Neuronal stem cell (in vitro differentiated cells): ENCODE measurements around the gene AMZ2.
A peak's percentile ranks its signal among the peaks of the same experiment; 100 is the strongest.

Source experiments
- DNase-seq: peaks from one replicate; pipeline ENCODE4 v3.0.0-alpha.2; 2013; ENCODE audit warnings: low spot score
- H2AFZ ChIP-seq: one replicate; pipeline ENCODE4 v1.6.1; 2013; ENCODE audit warnings: mild to moderate bottlenecking, low read length, inconsistent platforms
- H2AK5ac ChIP-seq: 2 replicates; pipeline ENCODE4 v1.6.1; 2013; ENCODE audit warnings: low read depth, mild to moderate bottlenecking, inconsistent platforms, low read length, moderate library complexity, mixed read lengths
- H2BK120ac ChIP-seq: 2 replicates; pipeline ENCODE4 v1.6.1; 2013; ENCODE audit warnings: low read depth, mild to moderate bottlenecking, inconsistent platforms, low read length, moderate library complexity, mixed read lengths
- H2BK12ac ChIP-seq: one replicate; pipeline ENCODE4 v1.6.1; 2013; ENCODE audit warnings: low read length, inconsistent platforms
- H2BK15ac ChIP-seq: 2 replicates; pipeline ENCODE4 v1.6.1; 2013; ENCODE audit warnings: mild to moderate bottlenecking, low read length, inconsistent platforms, mixed read lengths
- H2BK5ac ChIP-seq: one replicate; pipeline ENCODE4 v1.6.1; 2013; ENCODE audit warnings: inconsistent platforms, mild to moderate bottlenecking, low read length, moderate library complexity
- H3K14ac ChIP-seq: one replicate; pipeline ENCODE4 v1.6.1; 2013; ENCODE audit warnings: low read length, inconsistent platforms
- H3K18ac ChIP-seq: 2 replicates; pipeline ENCODE4 v1.6.1; 2013; ENCODE audit warnings: low read length, inconsistent platforms
- H3K23ac ChIP-seq: 2 replicates; pipeline ENCODE4 v1.6.1; 2013; ENCODE audit warnings: low read depth, mild to moderate bottlenecking, mixed read lengths, low read length, inconsistent platforms; ENCODE audit not compliant: poor library complexity
- H3K27ac ChIP-seq: replicated peaks from 3 replicates; pipeline ENCODE4 v1.5.1; 2013; ENCODE audit warnings: low read length, inconsistent platforms
- H3K27me3 ChIP-seq, 3 experiments: 2 replicates each; pipeline ENCODE4 v1.6.1; 2013; ENCODE audit warnings: low read length in 3 of 3, mild to moderate bottlenecking in 2 of 3, inconsistent platforms in 1 of 3, low read depth in 1 of 3, mixed read lengths in 1 of 3, moderate library complexity in 1 of 3; ENCODE audit not compliant: control insufficient read depth in 3 of 3, insufficient read depth in 3 of 3
- H3K36me3 ChIP-seq, 2 donors: replicated peaks in 1 of 2; 2 replicates each; pipeline ENCODE4 v1.6.1; 2013; ENCODE audit warnings: low read length in 2 of 2; ENCODE audit not compliant: control insufficient read depth in 2 of 2, insufficient read depth in 2 of 2
- H3K4ac ChIP-seq: 2 replicates; pipeline ENCODE4 v1.6.1; 2013; ENCODE audit warnings: inconsistent platforms, mild to moderate bottlenecking, low read length, moderate library complexity
- H3K4me1 ChIP-seq, 2 donors: 1 replicate in 1 of 2; 2 replicates in 1 of 2; pipeline ENCODE4 v1.6.1; 2013; ENCODE audit warnings: low read length in 2 of 2, low read depth in 1 of 2; ENCODE audit not compliant: control insufficient read depth in 2 of 2, insufficient read depth in 1 of 2
- H3K4me2 ChIP-seq: one replicate; pipeline ENCODE4 v1.6.1; 2013; ENCODE audit warnings: mild to moderate bottlenecking, low read length, inconsistent platforms; ENCODE audit not compliant: insufficient read depth, poor library complexity, severe bottlenecking
- H3K4me3 ChIP-seq, 2 donors: 2 replicates each; pipeline ENCODE4 v1.5.1; 2013; ENCODE audit warnings: low read length in 2 of 2, mild to moderate bottlenecking in 2 of 2, inconsistent platforms in 1 of 2, moderate library complexity in 1 of 2
- H3K79me1 ChIP-seq: one replicate; pipeline ENCODE4 v1.6.1; 2013; ENCODE audit warnings: low read depth, mild to moderate bottlenecking, inconsistent platforms, low read length, moderate library complexity
- H3K9ac ChIP-seq: one replicate; pipeline ENCODE4 v1.6.1; 2013; ENCODE audit warnings: mild to moderate bottlenecking, low read depth, low read length, inconsistent platforms; ENCODE audit not compliant: poor library complexity
- H3K9me3 ChIP-seq, 2 donors: replicated peaks in 1 of 2; 2 replicates each; pipeline versions ENCODE3 to v1.6.1; 2013; ENCODE audit warnings: low read length in 2 of 2, mild to moderate bottlenecking in 2 of 2, inconsistent platforms in 1 of 2, low read depth in 1 of 2, mixed read lengths in 1 of 2, moderate library complexity in 1 of 2; ENCODE audit not compliant: control insufficient read depth in 2 of 2, insufficient read depth in 1 of 2
- H4K8ac ChIP-seq: one replicate; pipeline ENCODE4 v1.6.1; 2013; ENCODE audit warnings: low read depth, mild to moderate bottlenecking, inconsistent platforms, low read length, moderate library complexity
- H4K91ac ChIP-seq: one replicate; pipeline ENCODE4 v1.6.1; 2013; ENCODE audit warnings: low read length, low read depth, mild to moderate bottlenecking, inconsistent platforms; ENCODE audit not compliant: poor library complexity
- WGBS, 2 donors: extraction: QIAGEN DNeasy Blood & Tissue Kit; methylation state at CpG; one replicate each; pipeline ENCODE4 v1.1.7; 2013; ENCODE audit warnings: missing lambda C conversion rate in 2 of 2, mixed read lengths in 1 of 2; ENCODE audit not compliant: insufficient read length in 2 of 2, insufficient replicate concordance in 1 of 2; ENCODE audit errors: extremely low coverage in 2 of 2; 5-methylcytosine and 5-hydroxymethylcytosine counted together

The AMZ2 gene

GRCh38 chr17:68290955-68291835 is 43.4 kb downstream of the AMZ2 start, which contains the start of the genes ARSG and SLC16A6:
Gene ARSG (plus strand): TSS chr17:68291495. CDS start chr17:68307494, 15,999 bp downstream.
Gene SLC16A6 (minus strand): TSS chr17:68291127. CDS start chr17:68278320, 12,807 bp downstream.
- peak within 1 kb of the TSS; percentile 25 for H3K14ac ChIP-seq
- peak within 1 kb of the TSS; percentile 60 for H2AK5ac ChIP-seq
- H3K4me2 ChIP-seq = peak within 1 kb of the TSS; percentile 93
- H4K91ac ChIP-seq = peak within 1 kb of the TSS; percentile 79
- no peak within 1 kb of the TSS for H2BK5ac ChIP-seq
- no peaks in the 10 kb centered on the region for H3K36me3 ChIP-seq
- H2BK120ac ChIP-seq = peak within 1 kb of the TSS; percentile 43
- peaks cover 5 to 16% of the 10 kb centered on the region in 2 donors for H3K4me1 ChIP-seq
- no peaks in the 10 kb centered on the region for H3K79me1 ChIP-seq
- H2AFZ ChIP-seq = peak within 1 kb of the TSS; percentile 97
- no CpG with 5 or more reads among the region's 96 CpGs for WGBS, 2 donors
- H3K27me3 ChIP-seq = peaks cover 0 to 21% (median 3%) of the 10 kb centered on the region in 3 experiments
- no peak within 1 kb of the TSS for H3K27ac ChIP-seq
- H3K23ac ChIP-seq = peak within 1 kb of the TSS; percentile 86
- peak within 1 kb of the TSS; percentile 27 for H2BK12ac ChIP-seq
- no peak within 1 kb of the TSS for H4K8ac ChIP-seq
- H3K9ac ChIP-seq = peak within 1 kb of the TSS; percentile 83
- H3K18ac ChIP-seq = peak within 1 kb of the TSS; percentile 99
- H3K9me3 ChIP-seq = no peaks in the 10 kb centered on the region
- peak; percentile 68 for DNase-seq
- peak within 1 kb of the TSS; percentile 17 for H3K4ac ChIP-seq
- peak within 1 kb of the TSS; percentile 71 to 91 for H3K4me3 ChIP-seq
- peak within 1 kb of the TSS; percentile 52 for H2BK15ac ChIP-seq

- peak overlapping the region; percentile 86 for H3K23ac ChIP-seq
- no peak overlapping the region for H2BK5ac ChIP-seq
- peak overlapping the region; percentile 25 for H3K14ac ChIP-seq
- no peaks in the 10 kb centered on the region for H3K36me3 ChIP-seq
- no peak overlapping the region for H3K4ac ChIP-seq
- H3K4me3 ChIP-seq = peak overlapping the region; percentile 71 to 91
- no CpG with 5 or more reads among the region's 76 CpGs for WGBS, 2 donors
- H3K4me1 ChIP-seq = peaks cover 9 to 16% of the 10 kb centered on the region in 2 donors
- peak overlapping the region; percentile 43 for H2BK120ac ChIP-seq
- DNase-seq = peak; percentile 67
- peaks cover 0 to 21% (median 3%) of the 10 kb centered on the region in 3 experiments for H3K27me3 ChIP-seq
- H3K18ac ChIP-seq = peak overlapping the region; percentile 99
- no peak overlapping the region for H2AK5ac ChIP-seq
- H3K9ac ChIP-seq = peak overlapping the region; percentile 83
- H4K8ac ChIP-seq = no peak overlapping the region
- peak overlapping the region; percentile 27 for H2BK12ac ChIP-seq
- peak overlapping the region; percentile 97 for H2AFZ ChIP-seq
- H3K79me1 ChIP-seq = no peaks in the 10 kb centered on the region
- H3K27ac ChIP-seq = no peak overlapping the region
- H3K4me2 ChIP-seq = peak overlapping the region; percentile 93
- no peaks in the 10 kb centered on the region for H3K9me3 ChIP-seq
- peak overlapping the region; percentile 79 for H4K91ac ChIP-seq
- H2BK15ac ChIP-seq = peak overlapping the region; percentile 52
Observed at GRCh38 chr17:68291836-68292688, 44.2 kb downstream of the AMZ2 start.

DNA sequence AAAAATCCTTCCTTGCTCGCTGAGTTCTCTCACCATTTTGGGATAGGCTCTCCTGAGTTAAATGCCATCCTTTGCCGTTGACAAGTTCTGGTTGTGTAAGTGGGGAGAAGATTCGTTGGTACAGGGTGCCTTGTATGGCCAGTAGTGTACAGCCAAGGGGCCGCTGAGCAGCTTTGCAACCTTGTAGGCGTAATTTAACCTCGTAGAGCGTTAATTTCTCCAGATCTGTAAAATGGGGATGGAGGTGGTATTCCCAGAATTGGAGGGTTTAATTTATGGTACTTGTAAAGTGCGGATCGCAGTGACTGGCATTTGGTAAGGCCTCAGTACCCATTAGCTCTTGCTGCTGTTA is 44.8 kb downstream of the AMZ2 start:
- H2BK120ac ChIP-seq = no peak overlapping the region
- no peaks in the 10 kb centered on the region for H3K79me1 ChIP-seq
- H2BK5ac ChIP-seq = no peak overlapping the region
- H4K91ac ChIP-seq = no peak overlapping the region
- no peak overlapping the region for H2BK12ac ChIP-seq
- H3K27ac ChIP-seq = no peak overlapping the region
- no peaks in the 10 kb centered on the region for H3K36me3 ChIP-seq
- H3K4me2 ChIP-seq = peak overlapping the region; percentile 93
- WGBS, 2 donors = no CpG with 5 or more reads among the region's 9 CpGs
- peak overlapping the region; percentile 97 for H2AFZ ChIP-seq
- no peak overlapping the region for H3K23ac ChIP-seq
- H3K14ac ChIP-seq = no peak overlapping the region
- H3K27me3 ChIP-seq = peaks cover 0 to 21% (median 3%) of the 10 kb centered on the region in 3 experiments
- no peak overlapping the region for H3K4ac ChIP-seq
- H2AK5ac ChIP-seq = no peak overlapping the region
- H2BK15ac ChIP-seq = no peak overlapping the region
- H3K4me1 ChIP-seq = peaks cover 9 to 16% of the 10 kb centered on the region in 2 donors
- no peaks in the 10 kb centered on the region for H3K9me3 ChIP-seq
- no peak for DNase-seq
- H4K8ac ChIP-seq = no peak overlapping the region
- H3K18ac ChIP-seq = no peak overlapping the region
- H3K4me3 ChIP-seq = peak overlapping the region; percentile 71 to 91
- no peak overlapping the region for H3K9ac ChIP-seq
